WTC11 (cell line): Measurements from ENCODE around the gene IDUA.

Experiments
- ATF1 ChIP-seq: sonication (generic); formaldehyde crosslinking; IDR thresholded peaks from 2 replicates; pipeline ENCODE4 v1.8.1; 2023; ENCODE audit warnings: mild to moderate bottlenecking, moderate library complexity, missing genetic modification reagents
- CREM ChIP-seq: sonication (generic); formaldehyde crosslinking; IDR thresholded peaks from 2 replicates; pipeline ENCODE4 v1.8.1; 2022; ENCODE audit warnings: mild to moderate bottlenecking, missing genetic modification reagents, moderate library complexity
- CTCF ChIP-seq: fragments of 200-600 bp; IDR thresholded peaks from 2 replicates; pipeline ENCODE4 v1.8.0; 2022; ENCODE audit warnings: antibody characterized with exemption
- E2F4 ChIP-seq: sonication (generic); formaldehyde crosslinking; IDR thresholded peaks from 2 replicates; pipeline ENCODE4 v1.8.1; 2022; ENCODE audit warnings: low read depth, mild to moderate bottlenecking, moderate library complexity, missing genetic modification reagents, borderline replicate concordance
- NFYB ChIP-seq: sonication (generic); formaldehyde crosslinking; conservative IDR thresholded peaks from 2 replicates; pipeline ENCODE4 v1.8.0; 2022; ENCODE audit warnings: low read depth, missing genetic modification reagents
- SMAD3 ChIP-seq: sonication (generic); formaldehyde crosslinking; IDR thresholded peaks from 2 replicates; pipeline ENCODE4 v1.8.0; 2022; ENCODE audit warnings: missing genetic modification reagents, mild to moderate bottlenecking, borderline replicate concordance
- TEAD4 ChIP-seq: sonication (generic); formaldehyde crosslinking; IDR thresholded peaks from 2 replicates; pipeline ENCODE4 v1.8.0; 2022; ENCODE audit warnings: mild to moderate bottlenecking, missing genetic modification reagents
- ZMAT4 ChIP-seq: fragments of 250-450 bp; sonication (Bioruptor Pico); IDR thresholded peaks from 2 replicates; pipeline ENCODE4 v1.9.0; 2021; ENCODE audit warnings: mild to moderate bottlenecking
- ZNF121 ChIP-seq: sonication (generic); formaldehyde crosslinking; IDR thresholded peaks from 2 replicates; pipeline ENCODE4 v1.8.0; 2023; ENCODE audit warnings: missing genetic modification reagents
- TF ChIP-seq, protein P1 (sequence below): fragments of 250-450 bp; sonication (Bioruptor Pico); IDR thresholded peaks from 2 replicates; pipeline ENCODE4 v1.8.0; 2021; ENCODE audit warnings: mild to moderate bottlenecking
- TF ChIP-seq, protein P2 (sequence below): sonication (generic); formaldehyde crosslinking; IDR thresholded peaks from 2 replicates; pipeline ENCODE4 v1.8.0; 2022; ENCODE audit warnings: mild to moderate bottlenecking, missing genetic modification reagents
- TF ChIP-seq, protein P3 (sequence below): fragments of 250-450 bp; sonication (Bioruptor Pico); IDR thresholded peaks from 2 replicates; pipeline ENCODE4 v2.1.2; 2022; ENCODE audit warnings: mild to moderate bottlenecking, moderate library complexity
- TF ChIP-seq, protein P4 (sequence below): sonication (generic); formaldehyde crosslinking; IDR thresholded peaks from 2 replicates; pipeline ENCODE4 v1.8.0; 2022; ENCODE audit warnings: mild to moderate bottlenecking, missing genetic modification reagents

GRCh38 chr4:948101-948935, 38.5 kb upstream of the IDUA start:
- TF ChIP-seq CTCF: no peak
- TF ChIP-seq NFYB (CRISPR knock-in tag): no peak
- TF ChIP-seq ZMAT4 (CRISPR knock-in tag): no peak
- no peak for TF ChIP-seq ATF1 (CRISPR knock-in tag)
- TF ChIP-seq, protein P1, sequence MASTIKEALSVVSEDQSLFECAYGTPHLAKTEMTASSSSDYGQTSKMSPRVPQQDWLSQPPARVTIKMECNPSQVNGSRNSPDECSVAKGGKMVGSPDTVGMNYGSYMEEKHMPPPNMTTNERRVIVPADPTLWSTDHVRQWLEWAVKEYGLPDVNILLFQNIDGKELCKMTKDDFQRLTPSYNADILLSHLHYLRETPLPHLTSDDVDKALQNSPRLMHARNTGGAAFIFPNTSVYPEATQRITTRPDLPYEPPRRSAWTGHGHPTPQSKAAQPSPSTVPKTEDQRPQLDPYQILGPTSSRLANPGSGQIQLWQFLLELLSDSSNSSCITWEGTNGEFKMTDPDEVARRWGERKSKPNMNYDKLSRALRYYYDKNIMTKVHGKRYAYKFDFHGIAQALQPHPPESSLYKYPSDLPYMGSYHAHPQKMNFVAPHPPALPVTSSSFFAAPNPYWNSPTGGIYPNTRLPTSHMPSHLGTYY (CRISPR knock-in tag): no peak
- TF ChIP-seq ZNF121 (CRISPR knock-in tag): no peak
- no peak for TF ChIP-seq SMAD3
- TF ChIP-seq TEAD4 (CRISPR knock-in tag): no peak
- TF ChIP-seq, protein P2, sequence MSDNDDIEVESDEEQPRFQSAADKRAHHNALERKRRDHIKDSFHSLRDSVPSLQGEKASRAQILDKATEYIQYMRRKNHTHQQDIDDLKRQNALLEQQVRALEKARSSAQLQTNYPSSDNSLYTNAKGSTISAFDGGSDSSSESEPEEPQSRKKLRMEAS: no peak
- TF ChIP-seq, protein P3, sequence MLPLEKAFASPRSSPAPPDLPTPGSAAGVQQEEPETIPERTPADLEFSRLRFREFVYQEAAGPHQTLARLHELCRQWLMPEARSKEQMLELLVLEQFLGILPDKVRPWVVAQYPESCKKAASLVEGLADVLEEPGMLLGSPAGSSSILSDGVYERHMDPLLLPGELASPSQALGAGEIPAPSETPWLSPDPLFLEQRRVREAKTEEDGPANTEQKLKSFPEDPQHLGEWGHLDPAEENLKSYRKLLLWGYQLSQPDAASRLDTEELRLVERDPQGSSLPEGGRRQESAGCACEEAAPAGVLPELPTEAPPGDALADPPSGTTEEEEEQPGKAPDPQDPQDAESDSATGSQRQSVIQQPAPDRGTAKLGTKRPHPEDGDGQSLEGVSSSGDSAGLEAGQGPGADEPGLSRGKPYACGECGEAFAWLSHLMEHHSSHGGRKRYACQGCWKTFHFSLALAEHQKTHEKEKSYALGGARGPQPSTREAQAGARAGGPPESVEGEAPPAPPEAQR: no peak
- TF ChIP-seq, protein P4, sequence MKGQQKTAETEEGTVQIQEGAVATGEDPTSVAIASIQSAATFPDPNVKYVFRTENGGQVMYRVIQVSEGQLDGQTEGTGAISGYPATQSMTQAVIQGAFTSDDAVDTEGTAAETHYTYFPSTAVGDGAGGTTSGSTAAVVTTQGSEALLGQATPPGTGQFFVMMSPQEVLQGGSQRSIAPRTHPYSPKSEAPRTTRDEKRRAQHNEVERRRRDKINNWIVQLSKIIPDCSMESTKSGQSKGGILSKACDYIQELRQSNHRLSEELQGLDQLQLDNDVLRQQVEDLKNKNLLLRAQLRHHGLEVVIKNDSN: no peak
- TF ChIP-seq E2F4: no peak
- no peak for TF ChIP-seq CREM
